Thyroid gland (tissue), 4 donors: ENCODE measurements around the gene CCSAP.

ENCODE experiments used
- POLR2A ChIP-seq, 2 donors: fragments of 450-650 bp; IDR thresholded peaks; one replicate each; pipeline ENCODE4 v1.6.1; 2017; ENCODE audit warnings: antibody characterized with exemption in 2 of 2, mild to moderate bottlenecking in 2 of 2, moderate library complexity in 1 of 2
- TF ChIP-seq, protein P1 (sequence below), 6 experiments: fragments of 200-600 bp in 3 of 6; fragments of 450-650 bp in 3 of 6; sonication (generic) in 3 of 6; IDR thresholded peaks; one replicate each; pipeline ENCODE4 v1.5.1; 2016 to 2019; ENCODE audit warnings: antibody characterized with exemption in 6 of 6, mild to moderate bottlenecking in 2 of 6, inconsistent platforms in 1 of 6, moderate library complexity in 1 of 6

DNA sequence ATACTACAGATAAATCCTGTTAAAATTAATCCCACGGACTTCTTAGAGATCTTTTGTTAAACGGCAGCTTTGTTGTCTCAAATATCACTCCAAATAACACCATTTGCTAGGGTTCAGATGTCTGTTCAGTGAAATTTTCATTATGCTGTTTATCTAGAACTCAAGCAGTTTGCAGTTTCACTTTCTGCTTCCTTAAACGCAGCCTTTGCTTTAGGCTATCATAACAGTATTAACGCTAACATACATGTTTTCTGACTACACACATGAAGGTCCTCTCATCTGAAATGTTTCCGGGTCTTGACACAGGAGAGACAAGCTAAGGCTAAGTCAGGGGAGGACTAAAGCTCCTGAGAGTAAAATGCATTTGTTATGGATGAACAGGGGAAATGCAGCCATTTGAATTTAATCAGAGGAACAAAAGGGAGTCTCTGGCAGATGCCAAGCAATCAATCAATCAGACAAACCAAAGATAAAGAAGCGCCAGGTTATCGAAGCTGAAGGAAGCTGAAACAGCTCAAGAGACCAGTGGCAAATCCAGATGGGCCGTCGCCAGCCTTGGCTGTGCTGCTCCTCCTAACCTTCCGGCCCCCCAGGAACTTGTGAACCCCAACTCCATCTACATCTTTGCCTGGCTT is 16.9 kb downstream of the CCSAP start:
- no peak for TF ChIP-seq POLR2A (IDR thresholded peaks at IDR 0.05)
- TF ChIP-seq, protein P1, sequence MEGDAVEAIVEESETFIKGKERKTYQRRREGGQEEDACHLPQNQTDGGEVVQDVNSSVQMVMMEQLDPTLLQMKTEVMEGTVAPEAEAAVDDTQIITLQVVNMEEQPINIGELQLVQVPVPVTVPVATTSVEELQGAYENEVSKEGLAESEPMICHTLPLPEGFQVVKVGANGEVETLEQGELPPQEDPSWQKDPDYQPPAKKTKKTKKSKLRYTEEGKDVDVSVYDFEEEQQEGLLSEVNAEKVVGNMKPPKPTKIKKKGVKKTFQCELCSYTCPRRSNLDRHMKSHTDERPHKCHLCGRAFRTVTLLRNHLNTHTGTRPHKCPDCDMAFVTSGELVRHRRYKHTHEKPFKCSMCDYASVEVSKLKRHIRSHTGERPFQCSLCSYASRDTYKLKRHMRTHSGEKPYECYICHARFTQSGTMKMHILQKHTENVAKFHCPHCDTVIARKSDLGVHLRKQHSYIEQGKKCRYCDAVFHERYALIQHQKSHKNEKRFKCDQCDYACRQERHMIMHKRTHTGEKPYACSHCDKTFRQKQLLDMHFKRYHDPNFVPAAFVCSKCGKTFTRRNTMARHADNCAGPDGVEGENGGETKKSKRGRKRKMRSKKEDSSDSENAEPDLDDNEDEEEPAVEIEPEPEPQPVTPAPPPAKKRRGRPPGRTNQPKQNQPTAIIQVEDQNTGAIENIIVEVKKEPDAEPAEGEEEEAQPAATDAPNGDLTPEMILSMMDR (IDR thresholded peaks at IDR 0.05), result no peak
